Small intestine (tissue), 7 donors: ENCODE data around the gene CCDC167. TPM values are rescaled to one million over a fixed set of nuclear protein-coding genes. Genes with fewer than 3 reads are reported as not detected.
A peak's percentile ranks its signal among the peaks of the same experiment; 100 is the strongest.

ENCODE experiments used
- DNase-seq, 2 donors: peaks; one replicate each; pipeline versions ENCODE4 v3.0.0 to v3.0.0-alpha.2; 2013
- FAIRE-seq: peaks from 2 replicates; lab custom pipeline; 2012; peaks lifted over from hg19 to GRCh38; lab: Jason Lieb, UNC
- H3K27ac ChIP-seq, 3 donors: one replicate each; pipeline ENCODE4 v1.5.1; 2013; ENCODE audit warnings: low read length in 2 of 3, mild to moderate bottlenecking in 2 of 3, control low read depth in 1 of 3, inconsistent platforms in 1 of 3, low read depth in 1 of 3, moderate library complexity in 1 of 3
- H3K27me3 ChIP-seq, 3 donors: one replicate each; pipeline ENCODE4 v1.6.1; 2013; ENCODE audit warnings: low read length in 3 of 3, inconsistent platforms in 1 of 3; ENCODE audit not compliant: control insufficient read depth in 3 of 3, insufficient read depth in 3 of 3
- H3K36me3 ChIP-seq, 3 donors: one replicate each; pipeline ENCODE4 v1.6.1; 2013; ENCODE audit warnings: low read length in 3 of 3, inconsistent platforms in 1 of 3, low read depth in 1 of 3, mild to moderate bottlenecking in 1 of 3, moderate library complexity in 1 of 3; ENCODE audit not compliant: control insufficient read depth in 3 of 3, insufficient read depth in 2 of 3
- H3K4me1 ChIP-seq, 3 donors: one replicate each; pipeline ENCODE4 v1.6.1; 2013; ENCODE audit warnings: low read length in 2 of 3, inconsistent platforms in 1 of 3, low read depth in 1 of 3, mild to moderate bottlenecking in 1 of 3, moderate library complexity in 1 of 3; ENCODE audit not compliant: control insufficient read depth in 3 of 3, insufficient read depth in 2 of 3
- H3K4me3 ChIP-seq, 3 donors: one replicate each; pipeline ENCODE4 v1.5.1; 2013; ENCODE audit warnings: low read length in 3 of 3, control low read depth in 1 of 3, inconsistent platforms in 1 of 3, low read depth in 1 of 3, mild to moderate bottlenecking in 1 of 3, moderate library complexity in 1 of 3
- H3K9me3 ChIP-seq, 2 donors: one replicate each; pipeline ENCODE4 v1.6.1; 2013; ENCODE audit warnings: low read depth in 1 of 2, low read length in 1 of 2; ENCODE audit not compliant: control insufficient read depth in 2 of 2, insufficient read depth in 1 of 2
- WGBS, 3 donors: extraction: QIAGEN DNeasy Blood & Tissue Kit; methylation state at CpG; one replicate each; pipeline ENCODE4 v1.1.7; 2013; 5-methylcytosine and 5-hydroxymethylcytosine counted together
- polyA plus RNA-seq, 4 donors: library from polyadenylated mRNA; stranded (reverse) in 3 of 4; unstranded in 1 of 4; fragments of 200-250 nt in 3 of 4; fragments of 120-200 nt in 1 of 4; gene quantifications; one replicate each; pipeline versions ENCODE4 v1.2.1 to v1.2.3, GENCODE V29; 2013
- donor health status: healthy with polysubstance abuse.
- donor health status: control.
- donor health status: control.
- donor health status: Bipolar disorder and iron deficiency.
- donor health status: healthy.

CCDC167 gene
- polyA plus RNA-seq, 4 donors: 14.2 to 54.3 (median 25.4) TPM

GRCh38 chr6:37487591-37488380, 11.9 kb downstream of the CCDC167 start:
- 81 to 89% (median 86%) methylated on average over 9 of the region's 9 CpGs for WGBS, 3 donors
- H3K9me3 ChIP-seq: no peaks in the 10 kb centered on the region
- no peaks in the 10 kb centered on the region for H3K4me1 ChIP-seq
- no peaks in the 10 kb centered on the region for H3K27me3 ChIP-seq
- H3K4me3 ChIP-seq: no peak overlapping the region
- H3K27ac ChIP-seq: no peak overlapping the region
- DNase-seq (no peak), FAIRE-seq (no peak)
- H3K36me3 ChIP-seq: peaks cover 0 to 38% (median 2%) of the 10 kb centered on the region in 3 donors

- no peak overlapping the region for H3K27ac ChIP-seq
- FAIRE-seq (no peak), DNase-seq (no peak)
- H3K27me3 ChIP-seq: no peaks in the 10 kb centered on the region
- WGBS, 3 donors: 89 to 93% (median 89%) methylated on average over 7 to 8 of the region's 8 CpGs
- H3K9me3 ChIP-seq: no peaks in the 10 kb centered on the region
- H3K4me1 ChIP-seq: no peaks in the 10 kb centered on the region
- peaks cover 3 to 53% (median 4%) of the 10 kb centered on the region in 3 donors for H3K36me3 ChIP-seq
- no peak overlapping the region for H3K4me3 ChIP-seq
Observed at GRCh38 chr6:37486121-37486839, 13.4 kb downstream of the CCDC167 start.

GRCh38 chr6:37485291-37485702, 14.4 kb downstream of the CCDC167 start:
- Histone ChIP-seq H3K4me3 (no peak overlapping the region), H3K27ac (no peak overlapping the region), H3K4me1 (no peaks in the 10 kb centered on the region), H3K27me3 (no peaks in the 10 kb centered on the region), H3K36me3 (peaks cover 3 to 61% (median 4%) of the 10 kb centered on the region in 3 donors), H3K9me3 (no peaks in the 10 kb centered on the region)
- FAIRE-seq: no peak
- 73 to 84% (median 80%) methylated on average over 10 of the region's 10 CpGs for WGBS, 3 donors
- DNase-seq: no peak

- no peak for DNase-seq
- Histone ChIP-seq H3K27ac (no peak overlapping the region), H3K9me3 (no peaks in the 10 kb centered on the region), H3K4me3 (no peak overlapping the region), H3K36me3 (peaks cover 3 to 66% (median 4%) of the 10 kb centered on the region in 3 donors), H3K27me3 (no peaks in the 10 kb centered on the region), H3K4me1 (no peaks in the 10 kb centered on the region)
- WGBS, 3 donors: 88 to 91% (median 91%) methylated on average over 7 of the region's 7 CpGs
- no peak for FAIRE-seq
Observed at GRCh38 chr6:37484786-37485170, 14.9 kb downstream of the CCDC167 start.

GRCh38 chr6:37483917-37484785, 15.5 kb downstream of the CCDC167 start:
- FAIRE-seq: no peak

GRCh38 chr6:37483252-37483901, 16.3 kb downstream of the CCDC167 start:
- Histone ChIP-seq H3K27ac (no peak overlapping the region), H3K4me1 (no peaks in the 10 kb centered on the region), H3K9me3 (no peaks in the 10 kb centered on the region), H3K27me3 (no peaks in the 10 kb centered on the region), H3K36me3 (peaks cover 8 to 79% (median 15%) of the 10 kb centered on the region in 3 donors), H3K4me3 (no peak overlapping the region)
- FAIRE-seq: no peak
- 79 to 89% (median 83%) methylated on average over 11 of the region's 11 CpGs for WGBS, 3 donors
- no peak for DNase-seq

More at GRCh38 chr6:37483917-37484785, 15.5 kb downstream of the CCDC167 start:
- DNase-seq: peak; percentile 51 to 60
- Histone ChIP-seq H3K27ac (no peak overlapping the region), H3K27me3 (no peaks in the 10 kb centered on the region), H3K36me3 (peaks cover 3 to 73% (median 8%) of the 10 kb centered on the region in 3 donors), H3K9me3 (no peaks in the 10 kb centered on the region), H3K4me3 (no peak overlapping the region), H3K4me1 (no peaks in the 10 kb centered on the region)
- 41 to 48% (median 48%) methylated on average over 17 to 20 of the region's 20 CpGs for WGBS, 3 donors

GRCh38 chr6:37482606-37483251, 17.0 kb downstream of the CCDC167 start:
- FAIRE-seq (no peak), DNase-seq (no peak)
- no peaks in the 10 kb centered on the region for H3K4me1 ChIP-seq
- no peak overlapping the region for H3K4me3 ChIP-seq
- peaks cover 12 to 79% (median 18%) of the 10 kb centered on the region in 3 donors for H3K36me3 ChIP-seq
- no peaks in the 10 kb centered on the region for H3K27me3 ChIP-seq
- 84 to 88% (median 85%) methylated on average over 10 of the region's 10 CpGs for WGBS, 3 donors
- no peaks in the 10 kb centered on the region for H3K9me3 ChIP-seq
- H3K27ac ChIP-seq: no peak overlapping the region
